GM10847 (cell line): ENCODE results near the gene KEAP1.

Experiments used
- POLR2A ChIP-seq: IDR thresholded peaks from 2 replicates; pipeline ENCODE4 v1.6.1; 2011; ENCODE audit not compliant: insufficient read length; ENCODE audit errors: extremely low read depth

Gene KEAP1

GRCh38 chr19:10468133-10468532 is 35.0 kb downstream of the KEAP1 start:
- no peak for TF ChIP-seq POLR2A

GRCh38 chr19:10467104-10467706 is 36.0 kb downstream of the KEAP1 start:
- no peak for TF ChIP-seq POLR2A

- no peak for TF ChIP-seq POLR2A
Measured at GRCh38 chr19:10464456-10464855, 38.7 kb downstream of the KEAP1 start.

GRCh38 chr19:10462557-10462956 is 40.6 kb downstream of the KEAP1 start:
- no peak for TF ChIP-seq POLR2A

GRCh38 chr19:10461047-10461949 is 41.9 kb downstream of the KEAP1 start:
- no peak for TF ChIP-seq POLR2A

- TF ChIP-seq POLR2A, result no peak
Measured at GRCh38 chr19:10460714-10461046, 42.5 kb downstream of the KEAP1 start.

- TF ChIP-seq POLR2A, result no peak
Measured at GRCh38 chr19:10454267-10454666, 48.9 kb downstream of the KEAP1 start.

GRCh38 chr19:10453852-10454251 is 49.3 kb downstream of the KEAP1 start:
- no peak for TF ChIP-seq POLR2A

GRCh38 chr19:10452726-10453618 is 50.2 kb downstream of the KEAP1 start:
- no peak for TF ChIP-seq POLR2A

GRCh38 chr19:10450853-10451609 is 52.1 kb downstream of the KEAP1 start:
- TF ChIP-seq POLR2A, result no peak

GRCh38 chr19:10450191-10450852 is 52.8 kb downstream of the KEAP1 start:
- TF ChIP-seq POLR2A, result no peak

GRCh38 chr19:10449037-10449436 is 54.1 kb downstream of the KEAP1 start:
- no peak for TF ChIP-seq POLR2A

GRCh38 chr19:10442698-10443097 is 60.5 kb downstream of the KEAP1 start:
- TF ChIP-seq POLR2A, result no peak

- no peak for TF ChIP-seq POLR2A
Measured at GRCh38 chr19:10439588-10439987, 63.6 kb downstream of the KEAP1 start.
